Measurements from ENCODE around the gene GPC6.

DNA sequence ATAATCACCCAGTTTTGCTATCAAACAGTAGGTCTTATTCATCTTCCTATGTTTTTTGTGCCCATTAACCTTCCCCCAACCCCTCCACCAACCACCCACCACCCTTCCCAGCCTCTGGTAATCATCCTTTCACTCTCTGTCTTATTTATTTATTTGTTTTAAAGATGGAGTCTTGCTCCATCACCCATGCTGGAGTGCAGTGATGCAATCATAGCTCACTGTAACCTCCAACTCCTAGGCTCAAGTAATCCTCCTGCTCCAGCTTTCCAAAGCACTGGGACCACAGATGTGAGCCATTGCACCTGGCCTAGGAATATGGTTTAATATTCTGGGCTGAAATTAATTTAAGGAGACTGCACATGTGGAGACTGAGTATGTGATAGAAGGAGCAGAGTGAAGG, 527.0 kb downstream of the GPC6 start:
- TF ChIP-seq, protein P1, sequence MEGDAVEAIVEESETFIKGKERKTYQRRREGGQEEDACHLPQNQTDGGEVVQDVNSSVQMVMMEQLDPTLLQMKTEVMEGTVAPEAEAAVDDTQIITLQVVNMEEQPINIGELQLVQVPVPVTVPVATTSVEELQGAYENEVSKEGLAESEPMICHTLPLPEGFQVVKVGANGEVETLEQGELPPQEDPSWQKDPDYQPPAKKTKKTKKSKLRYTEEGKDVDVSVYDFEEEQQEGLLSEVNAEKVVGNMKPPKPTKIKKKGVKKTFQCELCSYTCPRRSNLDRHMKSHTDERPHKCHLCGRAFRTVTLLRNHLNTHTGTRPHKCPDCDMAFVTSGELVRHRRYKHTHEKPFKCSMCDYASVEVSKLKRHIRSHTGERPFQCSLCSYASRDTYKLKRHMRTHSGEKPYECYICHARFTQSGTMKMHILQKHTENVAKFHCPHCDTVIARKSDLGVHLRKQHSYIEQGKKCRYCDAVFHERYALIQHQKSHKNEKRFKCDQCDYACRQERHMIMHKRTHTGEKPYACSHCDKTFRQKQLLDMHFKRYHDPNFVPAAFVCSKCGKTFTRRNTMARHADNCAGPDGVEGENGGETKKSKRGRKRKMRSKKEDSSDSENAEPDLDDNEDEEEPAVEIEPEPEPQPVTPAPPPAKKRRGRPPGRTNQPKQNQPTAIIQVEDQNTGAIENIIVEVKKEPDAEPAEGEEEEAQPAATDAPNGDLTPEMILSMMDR (IDR thresholded peaks at IDR 0.05), result no peak
- TF ChIP-seq RAD21 (conservative IDR thresholded peaks at IDR 0.05 in 1 of 2, IDR thresholded peaks at IDR 0.05 in 1 of 2) (no peak), POLR2A (IDR thresholded peaks at IDR 0.05; ENCODE audit: low read length) (no peak), CEBPB (IDR thresholded peaks at IDR 0.05) (no peak)
- TF ChIP-seq, protein P2, sequence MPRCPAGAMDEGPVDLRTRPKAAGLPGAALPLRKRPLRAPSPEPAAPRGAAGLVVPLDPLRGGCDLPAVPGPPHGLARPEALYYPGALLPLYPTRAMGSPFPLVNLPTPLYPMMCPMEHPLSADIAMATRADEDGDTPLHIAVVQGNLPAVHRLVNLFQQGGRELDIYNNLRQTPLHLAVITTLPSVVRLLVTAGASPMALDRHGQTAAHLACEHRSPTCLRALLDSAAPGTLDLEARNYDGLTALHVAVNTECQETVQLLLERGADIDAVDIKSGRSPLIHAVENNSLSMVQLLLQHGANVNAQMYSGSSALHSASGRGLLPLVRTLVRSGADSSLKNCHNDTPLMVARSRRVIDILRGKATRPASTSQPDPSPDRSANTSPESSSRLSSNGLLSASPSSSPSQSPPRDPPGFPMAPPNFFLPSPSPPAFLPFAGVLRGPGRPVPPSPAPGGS (IDR thresholded peaks at IDR 0.05), result no peak

Data from A549 (cell line).